Activated CD4-positive, alpha-beta T cell treated with anti-CD3 and anti-CD28 coated beads for 1 hour (primary cell): ENCODE results near the gene CXXC5.
A peak's percentile ranks its signal among the peaks of the same experiment; 100 is the strongest.
"Not testable (repeated sequence)": the region's sequence is repeated elsewhere in the genome, so short reads cannot be mapped to it uniquely, and the experiment has no call there.

Source experiments
- DNase-seq: peaks from one replicate; pipeline ENCODE4 v3.0.0-alpha.2; 2020

Gene CXXC5

DNA sequence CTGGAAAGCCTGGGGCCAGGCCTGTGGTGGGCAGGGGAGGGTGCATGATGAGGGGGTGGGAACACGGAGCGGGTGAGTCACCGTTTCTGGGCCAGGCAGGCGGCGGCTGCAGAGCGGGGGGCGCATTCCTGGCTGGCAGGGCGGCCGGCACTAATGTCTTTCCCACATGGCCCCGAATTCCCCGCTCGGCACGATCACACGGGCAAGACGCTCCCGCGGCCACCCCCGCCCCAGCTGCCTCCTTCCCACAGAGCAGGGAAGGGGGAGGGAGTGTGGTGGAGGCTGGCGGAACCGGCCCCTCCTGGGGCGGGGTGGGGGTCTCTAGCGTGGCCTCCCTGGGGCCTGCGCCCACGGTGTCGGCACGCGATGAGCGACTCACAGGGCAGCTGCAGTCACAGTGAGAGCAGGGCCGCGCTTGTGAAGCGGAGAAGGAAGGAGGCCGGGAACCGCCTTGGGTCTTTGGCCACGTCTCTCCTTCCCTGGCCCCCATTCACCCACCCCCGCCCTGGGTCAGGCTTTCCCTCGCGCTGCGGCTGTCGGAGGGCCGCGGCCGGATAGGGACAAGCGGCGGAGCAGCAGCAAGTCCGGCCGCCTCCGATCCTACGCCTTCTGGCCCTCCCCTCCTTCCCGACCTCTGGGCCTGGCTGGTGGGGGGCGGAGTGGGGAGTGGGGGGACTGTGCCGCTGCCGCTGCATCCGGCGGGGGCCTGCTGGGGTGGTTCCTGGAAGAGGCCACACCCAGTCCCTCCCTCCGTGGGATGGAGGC lies 48.9 kb downstream of the CXXC5 start:
- no peak for DNase-seq

DNA sequence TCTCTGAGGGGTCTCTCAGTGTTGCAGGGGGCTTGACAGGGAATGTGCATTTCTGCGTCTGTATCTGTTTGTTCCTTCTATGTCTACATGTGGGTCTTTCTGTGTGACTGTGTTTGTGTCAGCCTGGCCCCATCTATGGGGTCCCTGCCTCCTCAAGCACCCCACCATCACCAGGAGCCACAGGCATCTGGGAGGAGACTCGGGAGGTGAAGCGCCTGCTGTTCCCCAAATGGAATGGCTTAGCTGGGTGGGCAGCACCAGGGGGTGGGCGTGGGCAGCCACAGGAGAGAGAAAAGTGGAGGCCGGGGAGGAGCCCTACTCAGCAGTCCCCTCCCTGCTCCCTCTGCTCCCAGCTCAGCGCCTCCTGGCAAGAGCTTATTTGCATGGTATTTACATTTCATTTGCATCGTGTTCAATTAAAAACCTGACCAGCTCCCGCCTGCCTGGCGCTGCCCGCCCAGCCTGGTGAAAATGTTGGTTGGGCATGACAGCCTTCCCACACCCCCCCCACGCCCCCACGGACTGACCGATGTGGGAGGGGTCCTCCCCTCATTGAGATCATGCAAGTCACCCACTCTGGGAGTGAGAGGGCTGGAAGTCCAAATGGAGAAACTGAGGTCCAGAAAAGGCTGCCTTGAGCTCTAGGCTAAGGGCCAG lies 50.5 kb downstream of the CXXC5 start:
- no peak for DNase-seq

DNA sequence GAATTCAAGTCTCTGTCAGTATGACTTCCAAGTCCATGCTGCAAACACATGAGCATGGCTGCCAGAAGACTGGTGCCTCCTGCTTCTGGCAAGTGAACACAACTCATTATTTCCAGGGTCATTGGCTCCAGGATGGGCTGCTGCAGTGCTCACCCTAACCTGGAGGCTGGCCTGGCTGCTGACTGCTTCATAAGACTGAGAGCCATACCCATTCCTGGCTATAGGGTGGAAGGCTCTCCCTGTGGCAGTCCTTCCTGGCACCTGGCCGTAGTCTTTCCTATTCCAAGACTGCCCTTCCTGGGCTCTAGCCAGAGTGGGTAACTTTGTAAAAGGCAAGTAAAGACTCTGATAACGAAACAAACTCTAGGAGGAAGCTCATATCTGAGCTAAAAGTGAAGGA lies 51.2 kb downstream of the CXXC5 start:
- DNase-seq, result no peak

DNA sequence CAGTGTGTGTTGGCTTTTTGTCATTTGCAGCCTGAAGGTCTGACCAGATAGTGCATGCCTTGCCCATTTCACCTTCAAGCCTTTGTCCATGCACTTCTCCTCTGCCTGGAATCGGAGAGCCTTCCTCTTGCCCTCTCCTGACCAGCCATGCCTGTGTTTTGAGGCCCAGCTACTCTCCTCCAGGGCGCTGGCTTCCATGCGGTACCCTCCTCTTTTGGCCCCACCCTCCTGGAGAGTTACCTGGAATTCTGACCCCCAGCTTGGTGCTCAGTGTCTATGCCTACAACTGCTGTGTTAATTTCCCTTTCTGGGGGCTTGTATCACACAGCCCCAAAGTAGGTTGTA lies 52.5 kb downstream of the CXXC5 start:
- DNase-seq, result no peak

DNA sequence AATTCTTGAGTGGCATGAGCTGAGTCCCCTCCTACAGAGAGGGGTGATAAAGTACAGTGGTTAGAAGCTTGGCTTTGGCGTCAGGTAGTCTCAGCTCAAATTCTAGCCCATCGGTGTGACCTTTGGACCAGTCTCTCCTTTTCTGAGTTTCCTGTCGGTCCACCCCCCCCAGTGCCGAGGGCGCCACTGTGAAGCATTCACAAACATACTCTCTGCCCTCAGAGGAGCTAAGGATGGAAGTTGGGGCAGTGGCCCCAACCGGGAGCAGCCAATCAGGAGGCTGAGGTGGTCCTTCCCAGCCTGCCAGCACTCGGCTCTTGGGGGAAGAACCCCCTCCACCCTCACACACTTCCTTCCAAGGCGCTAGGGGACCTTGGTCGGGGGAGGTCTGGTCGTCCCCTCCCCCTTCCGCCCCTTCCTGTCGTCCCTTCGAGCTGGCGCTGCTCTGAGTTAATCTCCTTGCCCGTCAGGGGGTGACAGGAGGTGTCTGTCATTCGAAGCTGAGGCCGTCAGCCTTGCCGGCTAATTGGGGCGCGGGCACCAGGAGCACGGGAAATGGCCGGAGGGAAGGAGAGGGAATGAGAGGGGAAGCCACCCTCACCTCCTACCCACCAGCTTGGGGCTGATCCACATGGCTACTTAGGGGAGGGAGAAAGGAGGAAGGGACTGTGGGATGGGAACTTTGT lies 53.0 kb downstream of the CXXC5 start:
- no peak for DNase-seq

DNA sequence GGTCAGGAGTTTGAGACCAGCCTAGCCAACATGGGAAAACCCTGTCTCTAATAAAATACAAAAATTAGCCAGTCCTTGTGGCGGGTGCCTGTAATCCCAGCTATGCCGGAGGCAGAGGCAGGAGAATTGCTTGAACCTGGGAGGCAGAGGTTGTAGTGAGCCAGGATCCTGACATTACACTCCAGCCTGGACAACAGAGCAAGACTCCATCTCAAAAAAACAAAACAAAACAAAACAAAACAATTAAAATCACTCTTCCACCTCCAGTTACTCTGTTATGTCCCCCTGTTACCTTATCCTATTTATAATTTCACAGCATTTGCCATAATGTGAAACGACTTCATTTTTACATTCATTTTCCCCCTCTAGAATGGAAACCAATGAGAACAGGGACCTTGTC lies 54.4 kb downstream of the CXXC5 start:
- no peak for DNase-seq

DNA sequence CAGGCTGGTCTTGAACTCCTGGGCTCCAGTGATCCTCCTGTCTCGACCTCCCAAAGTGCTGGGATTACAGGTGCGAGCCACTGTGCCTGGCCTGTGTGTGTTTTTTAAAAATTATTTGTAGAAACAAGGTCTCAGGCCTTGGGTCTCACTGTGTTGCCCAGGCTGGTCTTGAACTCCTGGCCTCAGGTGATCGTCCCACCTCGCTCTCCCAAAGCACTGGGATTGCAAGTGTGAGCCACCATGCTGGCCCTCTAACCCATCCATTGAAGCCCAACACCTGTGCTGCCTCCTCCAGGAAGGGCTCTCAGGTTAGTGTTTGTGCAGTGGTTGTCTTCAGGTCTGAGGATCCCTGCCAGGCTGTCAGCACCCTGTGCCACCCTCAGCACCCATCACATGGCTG lies 56.6 kb downstream of the CXXC5 start:
- DNase-seq, result no peak

DNA sequence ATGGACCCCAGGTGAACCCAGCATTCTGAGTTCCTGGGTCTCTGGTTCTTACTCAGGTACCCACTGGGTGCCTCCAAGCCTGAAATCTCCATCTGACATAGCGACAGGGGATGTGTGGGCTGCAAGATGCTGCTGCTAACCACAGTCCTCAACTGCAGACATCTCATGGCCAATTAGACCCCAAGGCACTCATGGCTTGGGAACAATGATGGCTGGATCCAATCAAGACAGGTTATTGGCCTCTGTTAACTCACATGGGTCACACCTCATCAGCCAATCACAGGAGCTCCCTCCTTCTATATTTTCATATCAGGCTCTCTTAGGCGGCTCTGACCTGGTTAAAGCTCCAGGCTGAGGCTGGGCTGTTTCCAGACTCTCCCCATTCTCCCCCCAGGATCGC lies 57.0 kb downstream of the CXXC5 start:
- no peak for DNase-seq

DNA sequence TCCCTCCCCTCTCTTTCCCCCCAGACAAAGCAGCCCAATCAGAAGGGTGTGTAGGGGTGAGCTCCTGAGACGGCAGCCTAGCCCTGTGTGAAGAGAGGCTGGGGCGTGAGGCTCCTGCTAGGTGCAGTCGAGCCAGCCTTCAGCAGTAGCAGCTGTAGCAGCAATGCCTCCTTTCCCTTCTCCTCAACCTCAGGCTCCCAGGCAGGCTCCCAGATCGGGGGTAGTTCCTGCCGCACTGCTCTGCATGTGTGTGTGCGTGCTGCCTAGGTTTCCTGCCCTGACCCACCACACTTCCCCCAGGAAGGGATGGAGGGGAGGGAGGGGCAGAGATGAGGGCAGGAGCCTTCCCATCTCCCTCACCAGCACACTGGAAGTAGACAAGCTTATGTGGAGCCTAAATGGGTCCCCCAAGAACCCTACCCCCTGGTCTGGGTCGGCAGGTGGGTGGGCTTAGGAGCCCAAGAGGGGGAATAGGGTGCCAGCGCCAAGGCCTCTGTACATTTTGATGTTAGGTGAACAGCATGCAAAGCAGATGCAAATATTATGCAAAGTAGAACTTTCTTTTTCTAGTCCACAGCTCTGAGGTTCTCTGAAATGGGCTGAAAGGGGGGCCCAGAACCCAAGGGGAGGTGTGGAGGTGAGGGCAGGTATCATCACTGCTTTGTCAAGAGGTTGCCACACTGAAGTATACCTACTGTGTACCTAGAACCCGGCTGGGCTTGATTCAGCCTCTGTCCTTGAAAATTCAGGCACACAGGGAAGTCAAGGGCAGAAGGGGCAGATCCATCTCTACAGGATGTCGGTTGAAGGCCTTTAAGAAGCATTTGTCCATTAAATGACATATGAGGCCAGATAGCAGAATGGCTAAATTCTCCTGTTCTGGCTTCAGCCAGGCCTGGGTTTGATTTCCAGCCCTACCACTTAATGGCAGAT lies 57.8 kb downstream of the CXXC5 start:
- no peak for DNase-seq

DNA sequence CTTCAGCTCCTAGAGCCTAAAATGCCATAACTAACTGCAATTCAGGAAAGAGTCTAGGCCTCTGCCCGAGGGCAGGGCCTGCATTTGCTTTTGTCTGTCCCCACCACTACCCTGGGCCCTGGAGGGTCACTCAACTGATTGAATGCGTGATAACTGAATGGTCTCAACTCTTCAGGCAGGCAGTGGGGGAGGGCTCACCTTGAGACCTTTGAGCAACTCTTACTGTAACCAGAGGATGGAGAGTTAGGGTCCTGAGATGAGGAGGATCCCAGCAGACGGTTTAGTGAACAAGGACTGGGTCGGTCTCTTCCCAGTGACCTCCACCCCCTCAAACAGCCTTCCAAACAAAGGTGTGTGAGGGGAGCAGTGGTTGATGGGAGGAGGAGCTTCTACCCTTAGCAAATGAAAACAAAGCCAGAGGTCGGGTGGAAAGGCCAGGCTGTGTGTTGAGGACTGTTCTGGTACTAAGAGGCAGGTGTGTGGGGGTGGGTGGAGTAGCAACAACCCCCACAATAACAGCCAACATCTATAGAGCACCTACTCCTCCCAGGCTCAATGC lies 59.4 kb downstream of the CXXC5 start:
- no peak for DNase-seq

DNA sequence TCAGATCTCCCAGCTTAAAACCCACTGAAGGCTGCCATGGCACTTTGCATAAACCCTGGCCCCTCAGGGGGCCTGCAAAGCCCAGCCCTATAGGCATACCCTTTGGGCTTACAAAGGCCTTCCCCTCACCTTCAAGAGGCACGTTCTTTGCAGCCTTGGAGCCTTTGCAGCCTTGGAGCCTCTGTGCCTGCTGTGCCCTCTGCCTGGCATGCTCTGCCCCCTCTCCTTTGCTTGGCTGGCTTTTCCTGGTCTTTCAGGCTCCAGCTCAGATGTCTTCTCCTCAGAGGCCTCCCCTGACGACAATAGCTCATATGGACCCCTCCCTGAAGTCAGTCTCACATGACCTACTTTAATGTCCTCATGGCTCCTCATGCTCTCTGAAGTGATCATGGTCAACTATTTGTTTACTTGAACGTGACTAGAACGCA lies 60.3 kb downstream of the CXXC5 start:
- DNase-seq, result no peak

DNA sequence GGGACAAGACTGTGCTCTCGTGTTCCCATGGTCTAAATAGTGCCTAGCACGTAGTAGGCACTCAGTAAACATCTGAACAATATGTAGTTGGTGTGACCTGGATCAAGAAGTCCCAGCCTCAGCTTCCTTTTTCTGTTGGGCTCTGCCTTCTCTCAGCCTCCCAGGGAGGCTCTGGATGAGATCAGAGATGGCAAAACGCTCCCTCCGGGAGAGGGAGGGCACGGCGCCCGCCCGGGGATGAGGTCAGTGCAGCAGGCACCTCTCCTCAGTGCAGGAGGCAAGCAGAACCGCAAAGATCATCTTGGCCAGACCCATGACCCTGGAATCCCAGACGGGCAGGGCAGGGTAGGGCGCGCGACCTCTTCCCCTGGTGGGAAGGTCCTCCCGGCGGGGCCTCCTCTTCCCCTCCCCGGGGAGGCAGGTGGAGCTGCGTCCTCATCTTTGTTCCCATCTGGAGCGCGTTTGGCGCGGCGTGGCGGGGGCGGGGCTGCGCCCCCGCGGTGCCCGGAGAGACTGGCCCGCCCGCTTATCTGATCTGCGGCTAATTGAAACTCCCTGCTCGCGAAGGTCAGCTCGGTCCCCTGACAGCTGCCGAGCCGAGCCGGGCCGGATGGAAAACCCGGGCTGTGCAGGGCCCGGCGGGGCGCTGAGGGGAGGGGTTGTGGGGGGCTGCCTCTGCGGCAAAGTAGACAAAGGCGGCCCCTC lies 60.9 kb downstream of the CXXC5 start:
- no peak for DNase-seq

DNA sequence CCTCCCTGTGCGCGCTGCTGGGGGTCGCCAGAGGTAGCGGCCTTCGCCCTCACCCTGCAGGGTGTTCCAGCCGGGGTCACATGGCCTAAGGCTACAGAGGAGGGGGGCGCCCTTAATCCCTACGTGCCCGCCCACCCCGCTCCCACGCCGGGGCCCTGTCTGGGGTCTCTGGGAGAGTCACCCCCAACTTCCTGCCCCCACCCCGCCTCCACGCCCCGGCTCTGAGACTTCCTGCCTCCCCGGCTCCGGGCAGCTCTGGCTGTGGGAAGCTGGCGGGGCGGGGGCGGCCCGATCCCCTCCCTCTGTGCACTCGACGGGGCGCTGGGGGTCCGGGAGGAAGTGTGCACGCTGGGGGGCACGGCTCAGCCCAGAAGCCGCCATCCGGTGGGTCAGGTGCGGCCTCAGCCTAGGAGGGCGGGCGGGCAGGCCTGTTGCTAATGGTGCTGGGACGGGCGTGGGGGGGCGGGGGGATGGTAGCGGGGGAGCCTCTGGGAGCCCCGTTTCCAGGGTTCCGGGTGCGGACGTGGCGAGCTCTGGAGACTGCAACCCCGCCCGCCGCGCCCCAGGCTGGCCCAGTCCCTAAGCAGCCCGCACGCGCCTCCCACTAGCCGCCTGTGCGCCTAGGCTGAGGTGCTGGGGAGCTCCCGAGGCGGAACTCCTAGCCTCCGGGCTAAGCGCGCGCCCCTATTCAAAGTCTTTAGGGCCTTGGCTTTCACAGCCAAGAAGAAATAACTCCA lies 61.6 kb downstream of the CXXC5 start:
- DNase-seq, result no peak

DNA sequence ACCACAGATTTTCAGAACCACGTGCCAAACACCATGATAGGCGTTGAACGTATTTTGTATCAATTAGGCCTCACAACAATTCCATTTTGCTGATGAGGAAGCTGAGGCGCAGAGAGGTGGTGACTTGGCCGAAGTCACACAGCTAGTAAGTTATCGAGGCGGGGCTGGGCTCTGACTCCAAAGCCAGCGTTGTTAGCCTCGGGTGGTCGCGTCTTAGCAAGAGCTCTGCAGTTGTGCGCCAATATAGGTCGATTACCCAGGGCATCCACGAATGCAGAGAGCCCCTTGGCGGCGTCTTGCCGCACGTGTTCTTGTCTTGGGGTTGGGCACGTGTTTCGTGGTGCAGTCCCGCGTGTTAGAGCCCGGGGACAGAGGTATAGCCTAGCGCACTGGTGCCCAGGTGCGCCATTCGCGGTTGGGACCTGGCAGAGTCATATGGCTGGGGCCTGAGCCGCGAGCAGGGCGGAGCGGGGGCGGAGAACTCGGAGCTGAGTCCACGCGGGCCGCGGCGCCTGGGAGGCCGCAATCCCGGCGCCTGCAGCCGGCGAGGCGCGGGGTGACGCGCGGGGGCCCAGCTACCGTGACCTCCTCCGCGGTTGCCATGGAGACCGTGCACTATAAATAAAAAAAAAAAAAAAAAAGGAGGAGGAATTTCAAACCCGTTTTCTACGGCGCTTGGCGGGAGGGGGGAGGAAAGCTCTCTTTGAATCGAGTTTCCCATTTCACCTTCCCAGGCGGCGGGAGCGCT lies 62.3 kb downstream of the CXXC5 start:
- DNase-seq, result peak; percentile 26

DNA sequence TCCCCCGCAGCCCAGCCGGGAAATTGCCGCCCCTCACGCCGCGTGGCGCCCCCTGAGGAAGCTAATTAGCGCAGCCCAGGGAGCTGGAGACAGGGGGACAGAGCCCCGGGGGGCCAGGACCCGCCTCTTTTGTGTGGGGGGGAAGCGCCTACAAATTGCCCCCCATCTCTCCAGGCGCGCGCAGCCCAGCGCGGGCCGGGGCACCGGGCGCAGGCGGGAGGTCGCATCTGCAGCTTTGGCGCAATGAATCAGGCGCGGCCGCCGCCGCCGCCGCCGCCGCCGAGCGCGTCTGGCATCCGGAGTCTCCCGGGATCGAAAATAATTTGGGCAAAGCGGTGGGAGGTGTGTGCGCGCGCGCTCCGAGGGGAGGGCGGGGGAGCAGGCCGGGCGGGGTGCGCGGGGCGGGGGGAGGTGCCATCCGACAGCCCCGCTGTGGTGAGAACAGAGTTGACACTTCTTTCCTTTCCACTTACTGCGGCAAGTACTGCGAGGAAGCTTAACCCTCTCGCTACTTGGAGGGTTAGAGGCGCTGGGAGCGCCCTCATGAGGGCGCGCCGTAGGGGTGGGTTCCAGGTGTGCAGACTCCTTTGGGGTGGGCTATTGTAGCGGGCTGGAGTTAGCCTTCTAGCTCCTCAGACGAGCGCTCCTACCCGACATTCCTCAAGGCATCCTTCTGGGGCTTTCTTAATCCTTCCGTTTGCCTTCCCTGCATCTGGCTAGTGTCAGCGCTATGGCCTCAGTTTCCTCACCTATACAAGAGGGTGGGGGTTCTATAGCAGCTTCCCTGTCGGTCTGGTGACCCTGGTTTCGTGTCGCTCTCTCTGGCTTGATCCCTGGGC lies 63.1 kb downstream of the CXXC5 start:
- peak; percentile 31 for DNase-seq

DNA sequence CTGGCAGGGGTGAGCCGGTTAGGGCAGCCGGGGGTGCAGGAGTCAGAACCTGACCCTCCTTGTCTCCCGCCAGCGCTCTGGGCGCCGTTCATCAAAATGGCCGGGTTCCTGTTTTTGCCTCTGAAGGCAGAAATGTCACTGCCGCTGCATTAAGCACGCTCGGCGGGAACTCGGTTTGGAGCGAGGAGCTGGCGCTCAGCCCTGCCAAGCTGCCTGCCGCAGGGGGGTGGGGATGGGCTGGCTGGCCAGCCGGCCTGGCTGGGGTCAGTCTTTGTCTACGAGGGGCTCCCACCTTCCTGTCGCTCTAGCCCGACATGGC lies 63.7 kb downstream of the CXXC5 start:
- no peak for DNase-seq

DNA sequence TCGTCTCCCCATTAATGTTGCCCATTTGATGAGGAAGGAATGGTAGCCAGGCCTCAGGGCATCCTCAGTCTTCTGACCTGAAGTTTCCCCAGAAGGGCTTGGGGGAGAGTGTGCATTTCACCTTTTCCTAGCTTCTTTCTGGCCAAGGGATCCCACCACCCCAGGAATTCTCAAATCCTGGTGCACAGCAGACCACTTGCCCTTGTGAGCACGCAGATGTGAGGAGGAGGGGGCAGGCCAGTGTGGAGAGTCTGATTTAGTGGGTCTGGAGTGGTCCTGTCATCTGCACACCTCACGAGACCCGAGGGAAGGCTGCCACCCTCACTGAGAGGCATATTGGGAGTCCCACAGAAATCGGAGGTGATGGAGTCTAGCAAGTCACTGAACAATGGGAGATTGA lies 64.3 kb downstream of the CXXC5 start:
- no peak for DNase-seq

DNA sequence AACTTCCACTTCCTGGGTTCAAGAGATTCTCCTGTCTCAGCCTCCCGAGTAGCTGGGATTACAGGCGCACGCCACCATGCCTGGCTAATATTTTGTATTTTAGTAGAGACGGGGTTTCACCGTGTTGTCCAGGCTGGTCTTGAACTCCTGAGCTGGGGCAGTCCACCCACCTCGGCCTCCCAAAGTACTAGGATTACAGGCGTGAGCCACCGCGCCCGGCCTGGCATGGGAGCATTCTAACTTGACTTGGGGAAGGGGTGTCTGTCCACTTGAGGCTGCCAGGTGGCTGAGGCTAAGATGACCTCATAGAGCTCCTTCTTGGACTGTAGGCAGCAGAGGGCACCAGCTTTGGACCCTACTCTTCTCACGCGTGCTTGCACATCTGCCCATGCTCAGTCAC lies 65.7 kb downstream of the CXXC5 start:
- not testable (repeated sequence) for DNase-seq

DNA sequence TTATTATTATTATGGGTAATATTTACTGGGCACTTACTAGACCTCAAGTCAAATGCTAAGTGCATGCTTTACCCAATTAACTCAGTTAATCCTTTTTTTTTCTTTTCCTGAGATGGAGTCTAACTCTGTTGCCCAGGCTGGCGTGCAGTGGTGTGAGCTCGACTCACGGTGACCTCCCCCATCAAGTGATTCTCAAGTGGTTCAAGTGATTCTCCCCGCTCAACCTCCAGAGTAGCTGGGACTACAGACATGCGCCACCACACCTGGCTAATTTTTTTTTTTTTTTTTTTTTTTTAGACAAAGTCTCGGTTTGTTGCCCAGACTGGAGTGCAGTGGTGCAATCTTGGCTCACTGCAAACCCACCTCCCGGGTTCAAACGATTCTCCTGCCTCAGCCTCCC lies 69.1 kb downstream of the CXXC5 start:
- no peak for DNase-seq

DNA sequence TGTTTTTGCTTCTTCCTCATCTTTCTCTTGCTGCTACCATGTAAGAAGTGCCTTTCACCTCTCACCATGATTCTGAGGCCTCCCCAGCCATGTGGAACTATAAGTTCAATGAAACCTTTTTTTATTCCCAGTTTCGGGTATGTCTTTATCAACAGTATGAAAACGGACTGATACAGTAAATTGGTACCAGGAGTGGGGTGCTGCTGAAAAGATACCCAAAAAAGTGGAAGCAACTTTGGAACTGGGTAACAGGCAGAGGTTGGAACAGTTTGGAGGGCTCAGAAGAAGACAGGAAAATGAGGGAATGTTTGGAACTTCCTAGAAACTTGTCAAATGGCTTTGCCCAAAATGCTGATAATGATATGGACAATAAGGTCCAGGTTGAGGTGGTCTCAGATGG lies 70.3 kb downstream of the CXXC5 start:
- not testable (repeated sequence) for DNase-seq
